Stimulated activated effector memory CD8-positive, alpha-beta T cell treated with anti-CD3 and anti-CD28 coated beads, Interleukin-12 subunit alpha, Interleukin-12 subunit beta, amount 100 ng/mL, for 72 hours (primary cell): Measurements from ENCODE around the gene CD68.
"Not testable (repeated sequence)": the region's sequence is repeated elsewhere in the genome, so short reads cannot be mapped to it uniquely, and the experiment has no call there.

Source experiments
- ATAC-seq: fragments of 150-1000 bp; cut with Tn5 transposase; 2 replicates; pipeline ENCODE4 v1.10.0; 2021
- DNase-seq, 2 donors: peaks; one replicate each; pipeline ENCODE4 v3.0.0; 2021 to 2022; ENCODE audit warnings: low spot score in 2 of 2
- H3K27ac Mint-ChIP-seq: one replicate; pipeline ENCODE4 v1.8.0; 2022; ENCODE audit warnings: mild to moderate bottlenecking, mixed read lengths
- H3K36me3 Mint-ChIP-seq: one replicate; pipeline ENCODE4 v1.8.0; 2022; ENCODE audit warnings: mild to moderate bottlenecking, mixed read lengths
- H3K4me1 Mint-ChIP-seq: one replicate; pipeline ENCODE4 v1.8.0; 2022; ENCODE audit warnings: mixed read lengths
- H3K4me3 Mint-ChIP-seq: one replicate; pipeline ENCODE4 v1.8.0; 2022; ENCODE audit warnings: mild to moderate bottlenecking, mixed read lengths
- H3K9me3 Mint-ChIP-seq: one replicate; pipeline ENCODE4 v1.8.0; 2022; ENCODE audit warnings: mixed read lengths

The CD68 gene

GRCh38 chr17:7586673-7587419 is 7.4 kb downstream of the CD68 start:
- peak overlapping the region; percentile 49 for H3K27ac Mint-ChIP-seq
- H3K36me3 Mint-ChIP-seq, result peaks cover 69% of the 10 kb centered on the region
- H3K9me3 Mint-ChIP-seq, result no peaks in the 10 kb centered on the region
- ATAC-seq (no peak), DNase-seq (no peak)
- no peak overlapping the region for H3K4me3 Mint-ChIP-seq
- H3K4me1 Mint-ChIP-seq, result peaks cover 35% of the 10 kb centered on the region

GRCh38 chr17:7587420-7588151 is 8.1 kb downstream of the CD68 start:
- DNase-seq, result no peak
- no peaks in the 10 kb centered on the region for H3K9me3 Mint-ChIP-seq
- H3K27ac Mint-ChIP-seq, result peak overlapping the region; percentile 49

GRCh38 chr17:7588553-7589203 is 9.2 kb downstream of the CD68 start:
- Mint-ChIP-seq H3K27ac (peak overlapping the region; percentile 49), H3K9me3 (no peaks in the 10 kb centered on the region), H3K4me3 (no peak overlapping the region), H3K36me3 (peaks cover 73% of the 10 kb centered on the region), H3K4me1 (peaks cover 22% of the 10 kb centered on the region)
- peak in 1 of 2 donors; percentile 51 for DNase-seq
- ATAC-seq, result no peak

More at GRCh38 chr17:7587420-7588151, 8.1 kb downstream of the CD68 start:
- Mint-ChIP-seq H3K36me3 (peaks cover 70% of the 10 kb centered on the region), H3K4me3 (no peak overlapping the region), H3K4me1 (peaks cover 29% of the 10 kb centered on the region)
- ATAC-seq, result no peak

- Mint-ChIP-seq H3K9me3 (no peaks in the 10 kb centered on the region), H3K4me3 (no peak overlapping the region), H3K27ac (no peak overlapping the region), H3K36me3 (peaks cover 73% of the 10 kb centered on the region), H3K4me1 (peaks cover 20% of the 10 kb centered on the region)
- ATAC-seq (peak; percentile 80), DNase-seq (peak; percentile 47 to 81)
Measured at GRCh38 chr17:7589204-7589868, 9.9 kb downstream of the CD68 start.

- Mint-ChIP-seq H3K27ac (peak within 1 kb of the TSS; percentile 82), H3K4me3 (no peak within 1 kb of the TSS)
Measured at GRCh38 chr17:7589891-7590691, 10.7 kb downstream of the CD68 start, which contains the start of gene SOX15. Gene SOX15, minus strand, starts transcription at chr17:7590094. Its CDS starts 418 bp downstream, at chr17:7589676.

GRCh38 chr17:7590743-7591142 is 11.3 kb downstream of the CD68 start:
- DNase-seq (no peak), ATAC-seq (peak; percentile 20)
- H3K4me3 Mint-ChIP-seq, result no peak overlapping the region
- no peaks in the 10 kb centered on the region for H3K9me3 Mint-ChIP-seq
- H3K27ac Mint-ChIP-seq, result peak overlapping the region; percentile 82
- H3K36me3 Mint-ChIP-seq, result peaks cover 77% of the 10 kb centered on the region
- H3K4me1 Mint-ChIP-seq, result peaks cover 8% of the 10 kb centered on the region

More at GRCh38 chr17:7589891-7590691, 10.7 kb downstream of the CD68 start, which contains the start of gene SOX15:
- H3K4me1 Mint-ChIP-seq, result peaks cover 13% of the 10 kb centered on the region
- H3K9me3 Mint-ChIP-seq, result no peaks in the 10 kb centered on the region
- ATAC-seq, result no peak
- peak in 1 of 2 donors; percentile 51 for DNase-seq
- peaks cover 73% of the 10 kb centered on the region for H3K36me3 Mint-ChIP-seq

- Mint-ChIP-seq H3K4me3 (no peak overlapping the region), H3K27ac (peak overlapping the region; percentile 82), H3K9me3 (no peaks in the 10 kb centered on the region), H3K36me3 (peaks cover 85% of the 10 kb centered on the region), H3K4me1 (peaks cover 6% of the 10 kb centered on the region)
- ATAC-seq, result no peak
- no peak for DNase-seq
Measured at GRCh38 chr17:7591596-7591995, 12.2 kb downstream of the CD68 start.

- H3K36me3 Mint-ChIP-seq, result peaks cover 85% of the 10 kb centered on the region
- H3K4me1 Mint-ChIP-seq, result peaks cover under 1% of the 10 kb centered on the region
- H3K27ac Mint-ChIP-seq, result no peak overlapping the region
- DNase-seq (no peak), ATAC-seq (no peak)
- no peak overlapping the region for H3K4me3 Mint-ChIP-seq
- no peaks in the 10 kb centered on the region for H3K9me3 Mint-ChIP-seq
Measured at GRCh38 chr17:7592422-7593021, 13.1 kb downstream of the CD68 start.

GRCh38 chr17:7593296-7593695 is 13.9 kb downstream of the CD68 start:
- H3K4me3 Mint-ChIP-seq, result no peak overlapping the region
- peak overlapping the region; percentile 8 for H3K27ac Mint-ChIP-seq
- DNase-seq (no peak), ATAC-seq (no peak)
- H3K4me1 Mint-ChIP-seq, result no peaks in the 10 kb centered on the region
- H3K36me3 Mint-ChIP-seq, result peaks cover 85% of the 10 kb centered on the region
- no peaks in the 10 kb centered on the region for H3K9me3 Mint-ChIP-seq

GRCh38 chr17:7597561-7597960 is 18.1 kb downstream of the CD68 start:
- H3K36me3 Mint-ChIP-seq, result peaks cover 100% of the 10 kb centered on the region
- not testable (repeated sequence) for ATAC-seq, H3K4me1 Mint-ChIP-seq, DNase-seq, H3K4me3 Mint-ChIP-seq, H3K9me3 Mint-ChIP-seq
- H3K27ac Mint-ChIP-seq, result peak overlapping the region; percentile 75

GRCh38 chr17:7606280-7606679 is 26.8 kb downstream of the CD68 start:
- ATAC-seq, result no peak
- peaks cover 18% of the 10 kb centered on the region for H3K4me1 Mint-ChIP-seq
- H3K4me3 Mint-ChIP-seq, result no peak overlapping the region
- H3K9me3 Mint-ChIP-seq, result no peaks in the 10 kb centered on the region
- peaks cover 63% of the 10 kb centered on the region for H3K36me3 Mint-ChIP-seq
- H3K27ac Mint-ChIP-seq, result peak overlapping the region; percentile 5
- no peak for DNase-seq

- H3K4me1 Mint-ChIP-seq, result peaks cover 45% of the 10 kb centered on the region
- no peak overlapping the region for H3K4me3 Mint-ChIP-seq
- H3K27ac Mint-ChIP-seq, result no peak overlapping the region
- H3K36me3 Mint-ChIP-seq, result peaks cover 51% of the 10 kb centered on the region
- no peak for ATAC-seq
- H3K9me3 Mint-ChIP-seq, result no peaks in the 10 kb centered on the region
- no peak for DNase-seq
Measured at GRCh38 chr17:7610641-7611040, 31.2 kb downstream of the CD68 start.

GRCh38 chr17:7611635-7612293 is 32.3 kb downstream of the CD68 start:
- DNase-seq (no peak), ATAC-seq (no peak)
- peak overlapping the region; percentile 83 for H3K4me3 Mint-ChIP-seq
- no peak overlapping the region for H3K27ac Mint-ChIP-seq
- H3K4me1 Mint-ChIP-seq, result peaks cover 37% of the 10 kb centered on the region
- H3K36me3 Mint-ChIP-seq, result peaks cover 40% of the 10 kb centered on the region
- H3K9me3 Mint-ChIP-seq, result no peaks in the 10 kb centered on the region

GRCh38 chr17:7612294-7612640 is 32.8 kb downstream of the CD68 start:
- peaks cover 37% of the 10 kb centered on the region for H3K4me1 Mint-ChIP-seq
- H3K9me3 Mint-ChIP-seq, result no peaks in the 10 kb centered on the region
- H3K4me3 Mint-ChIP-seq, result peak overlapping the region; percentile 83
- no peak overlapping the region for H3K27ac Mint-ChIP-seq
- ATAC-seq (no peak), DNase-seq (no peak)
- peaks cover 40% of the 10 kb centered on the region for H3K36me3 Mint-ChIP-seq
